Measurements from ENCODE around the gene EXOC3L2. TPM values are rescaled to one million over a fixed set of nuclear protein-coding genes. Genes with fewer than 3 reads are reported as not detected.

The EXOC3L2 gene
- total RNA-seq, 1 donor from 2014 or later = not detected

- TF ChIP-seq, protein P1, sequence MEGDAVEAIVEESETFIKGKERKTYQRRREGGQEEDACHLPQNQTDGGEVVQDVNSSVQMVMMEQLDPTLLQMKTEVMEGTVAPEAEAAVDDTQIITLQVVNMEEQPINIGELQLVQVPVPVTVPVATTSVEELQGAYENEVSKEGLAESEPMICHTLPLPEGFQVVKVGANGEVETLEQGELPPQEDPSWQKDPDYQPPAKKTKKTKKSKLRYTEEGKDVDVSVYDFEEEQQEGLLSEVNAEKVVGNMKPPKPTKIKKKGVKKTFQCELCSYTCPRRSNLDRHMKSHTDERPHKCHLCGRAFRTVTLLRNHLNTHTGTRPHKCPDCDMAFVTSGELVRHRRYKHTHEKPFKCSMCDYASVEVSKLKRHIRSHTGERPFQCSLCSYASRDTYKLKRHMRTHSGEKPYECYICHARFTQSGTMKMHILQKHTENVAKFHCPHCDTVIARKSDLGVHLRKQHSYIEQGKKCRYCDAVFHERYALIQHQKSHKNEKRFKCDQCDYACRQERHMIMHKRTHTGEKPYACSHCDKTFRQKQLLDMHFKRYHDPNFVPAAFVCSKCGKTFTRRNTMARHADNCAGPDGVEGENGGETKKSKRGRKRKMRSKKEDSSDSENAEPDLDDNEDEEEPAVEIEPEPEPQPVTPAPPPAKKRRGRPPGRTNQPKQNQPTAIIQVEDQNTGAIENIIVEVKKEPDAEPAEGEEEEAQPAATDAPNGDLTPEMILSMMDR (IDR thresholded peaks at IDR 0.05; ENCODE audit: insufficient read depth, low read length, severe bottlenecking) = no peak
- FAIRE-seq (no peak), DNase-seq (ENCODE audit: low read depth) (no peak)
- Histone ChIP-seq H3K4me3 (ENCODE audit: low read depth, low read length) (no peak overlapping the region), H3K27me3 (ENCODE audit: control insufficient read depth, insufficient read depth, low read length) (no peaks in the 10 kb centered on the region), H3K36me3 (ENCODE audit: control insufficient read depth, insufficient read depth, low read length) (peaks cover 10% of the 10 kb centered on the region)
Observed at GRCh38 chr19:45255611-45256157, 10.5 kb upstream of the EXOC3L2 start.

DNA sequence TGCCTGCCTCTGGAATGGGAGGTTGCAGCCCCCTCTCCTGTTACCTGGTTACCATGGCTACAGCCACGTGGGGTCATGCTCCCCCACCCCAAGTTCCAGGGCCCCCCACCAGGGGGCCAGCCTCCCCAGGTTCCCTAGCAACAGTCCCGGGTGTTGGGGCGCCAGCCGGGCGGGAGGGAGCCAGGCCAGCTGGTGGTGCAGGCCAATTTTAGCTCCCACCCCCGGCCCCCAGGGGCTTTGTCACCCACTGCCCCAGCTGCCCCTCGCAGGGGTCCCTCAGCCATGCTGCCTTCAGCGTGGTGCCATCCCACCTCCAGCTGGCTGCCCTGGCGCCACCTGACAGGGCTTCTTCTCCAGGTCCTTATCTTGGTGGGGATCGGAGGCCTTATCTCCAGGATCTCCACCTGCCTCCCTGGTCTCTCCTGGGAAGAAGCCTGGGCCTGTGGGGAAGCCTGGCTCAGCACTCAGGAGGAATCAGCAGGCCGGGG lies 8.9 kb upstream of the EXOC3L2 start:
- Histone ChIP-seq H3K4me3 (ENCODE audit: low read depth, low read length) (no peak overlapping the region), H3K36me3 (ENCODE audit: control insufficient read depth, insufficient read depth, low read length) (peaks cover 9% of the 10 kb centered on the region), H3K27me3 (ENCODE audit: control insufficient read depth, insufficient read depth, low read length) (no peaks in the 10 kb centered on the region)
- no peak for FAIRE-seq
- TF ChIP-seq, protein P1 (IDR thresholded peaks at IDR 0.05; ENCODE audit: insufficient read depth, low read length, severe bottlenecking) = peak; percentile 19
- no peak for DNase-seq (ENCODE audit: low read depth)

DNA sequence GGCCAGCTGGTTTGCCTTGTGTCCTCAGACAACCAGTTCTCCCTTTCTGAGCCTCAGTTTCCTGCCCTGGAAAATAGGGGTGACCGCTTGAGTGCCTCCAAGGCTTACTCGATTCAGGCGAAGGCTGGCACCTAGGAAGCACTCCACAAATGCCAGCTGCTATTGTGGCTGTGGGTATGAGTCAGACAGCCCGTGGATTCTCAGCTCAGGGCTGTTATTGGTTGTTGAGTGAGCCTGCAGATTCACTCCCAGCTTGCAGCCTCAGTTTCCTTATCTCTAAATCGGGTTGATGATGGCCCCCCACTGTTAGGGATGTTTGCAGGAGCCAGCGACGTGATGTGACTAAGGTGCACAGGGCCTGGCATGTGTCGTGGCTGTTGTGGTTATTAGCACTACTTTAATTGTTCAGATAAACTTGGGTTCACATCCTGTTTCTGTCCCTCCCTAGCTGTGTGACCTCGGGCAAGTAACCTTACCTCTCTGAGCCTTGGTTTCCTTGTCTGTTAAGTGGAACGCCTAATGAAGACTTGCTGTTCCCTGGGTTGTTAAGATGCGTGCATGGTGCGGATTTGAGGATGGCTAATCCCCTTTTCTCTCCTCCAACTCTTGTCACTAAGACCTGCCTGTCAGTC lies 8.3 kb upstream of the EXOC3L2 start:
- TF ChIP-seq, protein P1 (IDR thresholded peaks at IDR 0.05; ENCODE audit: insufficient read depth, low read length, severe bottlenecking) = no peak
- peak; percentile 33 for DNase-seq (ENCODE audit: low read depth)
- FAIRE-seq = no peak

DNA sequence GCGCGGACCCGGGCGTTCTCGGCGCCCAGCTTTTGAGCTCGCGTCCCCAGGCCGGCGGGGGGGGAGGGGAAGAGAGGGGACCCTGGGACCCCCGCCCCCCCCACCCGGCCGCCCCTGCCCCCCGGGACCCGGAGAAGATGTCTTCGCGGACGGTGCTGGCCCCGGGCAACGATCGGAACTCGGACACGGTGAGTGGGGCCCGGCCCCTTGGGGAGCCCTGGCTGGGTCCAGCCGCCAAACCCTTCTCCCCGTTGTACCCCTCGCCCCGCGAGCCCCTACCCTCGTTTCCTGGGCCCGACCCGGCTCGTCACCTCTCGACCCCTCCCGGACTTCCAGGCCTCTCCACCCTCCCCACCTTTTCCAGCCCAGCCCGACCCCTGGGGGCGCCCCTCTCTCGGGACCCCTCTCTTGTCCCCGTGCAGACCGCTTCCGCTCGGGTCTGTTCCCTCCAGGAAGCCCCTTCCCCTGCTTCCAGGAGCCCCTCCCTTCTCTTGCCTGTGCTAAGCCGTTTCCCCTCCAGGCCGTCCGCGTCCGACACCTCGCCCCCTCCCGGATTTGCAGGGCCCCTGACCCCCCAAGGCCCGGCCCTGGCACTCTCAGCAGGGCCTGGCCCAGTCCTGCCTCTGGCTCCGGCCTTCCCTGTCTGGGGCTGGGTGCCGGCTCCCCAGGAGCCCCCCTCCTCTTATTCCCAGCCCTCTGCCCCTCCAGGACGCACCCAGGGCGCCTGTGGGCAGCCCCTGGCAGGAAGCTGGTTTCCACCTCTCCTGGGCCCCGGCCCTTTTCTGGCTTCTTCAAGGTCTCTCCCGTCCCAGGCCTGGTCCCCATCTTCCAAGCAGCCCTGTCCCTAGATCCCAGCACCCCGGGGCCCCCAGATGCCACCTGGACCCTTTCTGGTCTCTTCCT lies 6.5 kb upstream of the EXOC3L2 start:
- no peak for FAIRE-seq
- Histone ChIP-seq H3K36me3 (ENCODE audit: control insufficient read depth, insufficient read depth, low read length) (peaks cover 6% of the 10 kb centered on the region), H3K27me3 (ENCODE audit: control insufficient read depth, insufficient read depth, low read length) (no peaks in the 10 kb centered on the region), H3K4me3 (ENCODE audit: low read depth, low read length) (peak overlapping the region; percentile 78)
- TF ChIP-seq, protein P1 (IDR thresholded peaks at IDR 0.05; ENCODE audit: insufficient read depth, low read length, severe bottlenecking) = peak; percentile 8
- DNase-seq (ENCODE audit: low read depth) = no peak

More for the DNA sequence above, 8.3 kb upstream of the EXOC3L2 start:
- no peak overlapping the region for H3K4me3 ChIP-seq (ENCODE audit: low read depth, low read length)
- no peaks in the 10 kb centered on the region for H3K27me3 ChIP-seq (ENCODE audit: control insufficient read depth, insufficient read depth, low read length)
- peaks cover 6% of the 10 kb centered on the region for H3K36me3 ChIP-seq (ENCODE audit: control insufficient read depth, insufficient read depth, low read length)

DNA sequence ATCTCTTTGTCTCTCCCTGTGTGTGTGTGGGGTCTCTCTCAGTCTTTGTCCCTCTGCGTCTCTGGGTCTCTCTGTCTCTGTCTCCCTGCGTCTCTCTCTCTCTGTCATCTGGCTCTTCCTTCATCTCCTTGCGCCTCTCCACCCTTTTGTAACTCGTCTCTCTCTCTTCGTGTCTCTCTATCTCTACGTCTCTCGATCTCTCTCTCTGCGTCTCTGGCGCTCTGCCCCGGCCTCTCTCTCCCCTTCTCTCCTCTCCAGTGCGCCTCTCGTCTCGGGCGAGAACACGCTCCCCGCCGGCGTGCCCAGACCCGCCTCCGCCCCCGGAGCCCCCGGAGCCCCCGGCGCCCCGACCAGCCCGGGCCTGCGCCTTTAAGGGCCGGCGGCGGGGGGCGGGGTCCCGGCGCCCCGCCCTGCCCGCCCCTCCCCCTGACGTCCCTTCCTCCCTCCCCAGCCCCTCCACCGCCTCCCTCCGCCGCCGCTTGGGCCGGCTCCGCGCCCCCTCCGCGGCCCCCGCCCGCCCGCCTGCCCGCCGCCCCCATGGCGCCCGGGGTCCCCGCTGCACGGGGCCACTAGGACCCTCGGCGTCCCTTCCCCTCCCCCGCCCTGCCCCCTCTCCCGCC lies 5.7 kb upstream of the EXOC3L2 start, which contains the start of gene MARK4:
MARK4 (plus strand) TSS at position 440 of the 620 bp plus-strand sequence. CDS start 318 bp downstream, outside the sequence.
- no peak for FAIRE-seq
- H3K27me3 ChIP-seq (ENCODE audit: control insufficient read depth, insufficient read depth, low read length) = no peaks in the 10 kb centered on the region
- DNase-seq (ENCODE audit: low read depth) = peak; percentile 46
- peaks cover 6% of the 10 kb centered on the region for H3K36me3 ChIP-seq (ENCODE audit: control insufficient read depth, insufficient read depth, low read length)
- peak within 1 kb of the TSS; percentile 78 for H3K4me3 ChIP-seq (ENCODE audit: low read depth, low read length)
- TF ChIP-seq, protein P1 (IDR thresholded peaks at IDR 0.05; ENCODE audit: insufficient read depth, low read length, severe bottlenecking) = no peak

All from bronchial epithelial cell (primary cell).